Pulmonary artery endothelial cell (primary cell): ENCODE measurements around the gene HORMAD2. TPM values are rescaled to one million over a fixed set of nuclear protein-coding genes. Genes with fewer than 3 reads are reported as not detected.
"Not testable (repeated sequence)": the region's sequence is repeated elsewhere in the genome, so short reads cannot be mapped to it uniquely, and the experiment has no call there.

Experiments
- DNase-seq: peaks from one replicate; pipeline ENCODE4 v3.0.0-alpha.2; 2011; ENCODE audit warnings: low read depth, low spot score
- total RNA-seq: library from RNA; depleted of rRNA; stranded (reverse); fragments of >200 nt; gene quantifications from 2 replicates; pipeline ENCODE4 v1.2.3, GENCODE V29; 2014

Gene HORMAD2
- total RNA-seq, 1 donor from 2014 or later, result not detected

DNA sequence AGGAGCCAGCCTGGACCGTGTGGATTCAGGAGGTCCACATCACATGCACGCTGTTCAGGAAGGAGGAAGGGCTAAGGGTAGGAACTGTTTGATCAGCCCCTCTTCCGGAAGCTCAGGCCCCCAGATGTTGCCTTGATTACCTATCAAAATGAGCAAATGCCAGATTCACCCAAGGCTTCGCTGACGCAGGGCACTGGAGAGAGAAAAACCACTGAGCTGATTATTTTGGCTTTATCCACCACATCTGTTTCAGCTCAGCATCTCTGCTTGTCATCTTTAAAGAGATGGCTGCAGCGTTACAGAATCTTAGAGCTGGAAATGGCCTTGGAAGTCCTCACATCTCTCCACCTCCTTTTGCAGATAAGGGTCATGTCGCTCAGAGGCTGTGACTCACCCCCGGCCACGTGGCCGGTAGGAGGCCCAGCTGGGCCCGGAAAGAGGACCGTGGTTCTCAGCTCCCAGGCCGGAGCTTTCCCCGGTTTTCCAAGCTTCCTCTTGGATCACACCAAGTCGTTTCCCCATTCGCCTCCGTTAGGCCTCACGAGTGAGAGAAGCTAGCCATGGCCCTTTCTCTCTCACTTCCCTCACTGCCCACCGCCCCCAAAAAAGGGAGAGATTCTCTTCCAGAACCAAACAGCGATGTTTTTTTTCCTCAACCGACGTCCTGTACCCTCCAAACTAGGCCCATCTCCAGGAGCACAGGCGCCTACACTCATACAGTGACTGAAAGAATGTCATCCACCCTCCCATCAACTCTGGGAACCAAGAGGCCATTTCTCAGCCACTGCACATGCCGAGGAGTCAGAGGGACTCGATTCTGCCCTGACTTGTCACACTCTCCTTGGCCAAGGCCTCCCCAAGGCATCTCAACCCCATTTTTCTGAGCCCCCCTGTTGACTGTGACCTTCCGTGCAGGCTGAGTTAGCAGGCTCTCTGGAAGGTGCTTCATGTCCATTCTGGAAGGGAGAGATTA is 128.7 kb downstream of the HORMAD2 start:
- DNase-seq, result no peak

DNA sequence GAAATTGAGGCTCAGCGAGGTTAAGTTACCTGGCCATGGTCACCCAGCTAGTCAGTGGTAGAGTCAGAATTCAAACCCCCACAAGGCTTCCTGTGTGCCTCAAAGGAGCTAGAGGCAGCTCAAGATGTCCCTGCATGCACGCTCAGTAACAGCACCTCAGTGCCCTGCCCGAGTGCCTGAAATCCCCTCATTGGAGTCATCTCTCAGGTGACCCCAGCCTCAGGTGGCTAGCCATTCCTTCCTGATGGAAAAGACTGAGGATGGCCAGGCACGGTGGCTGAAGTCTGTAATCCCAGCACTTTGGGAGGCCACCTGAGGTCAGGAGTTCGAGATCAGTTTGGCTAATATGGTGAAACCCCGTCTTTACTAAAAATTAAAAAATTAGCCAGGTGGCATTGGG is 129.4 kb downstream of the HORMAD2 start:
- no peak for DNase-seq

DNA sequence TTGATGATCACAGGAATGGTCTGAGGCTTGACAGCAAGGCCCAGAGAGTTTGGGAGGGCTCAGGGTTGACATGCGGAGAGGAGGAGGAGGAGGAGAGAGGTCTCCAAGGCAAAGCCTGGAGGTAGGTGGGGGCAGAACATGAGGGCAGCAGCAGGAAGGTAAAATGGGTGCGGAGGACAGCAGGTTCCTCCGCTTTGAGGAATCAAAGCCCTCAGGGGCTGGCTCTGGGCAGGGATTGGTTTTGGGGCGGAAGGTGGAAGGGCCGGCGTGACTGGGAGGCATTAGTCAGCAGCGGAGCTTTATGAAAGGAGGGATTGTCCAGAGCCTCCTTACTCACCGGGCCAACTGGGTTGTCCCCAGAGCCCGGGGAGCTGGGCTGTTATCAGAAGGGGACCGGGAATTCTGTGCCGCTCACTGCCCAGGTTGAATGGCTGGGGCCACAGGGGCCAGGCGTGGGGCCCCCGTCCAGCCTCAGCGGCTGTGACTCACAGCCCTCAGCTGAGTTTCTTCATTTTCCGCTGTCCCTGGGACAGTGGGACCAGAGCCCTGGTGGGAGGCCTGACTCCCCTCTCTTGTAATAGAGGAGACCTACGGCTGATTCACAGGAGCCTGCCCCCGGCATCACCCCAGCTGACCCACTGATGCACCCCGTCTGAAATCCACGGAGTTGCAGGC is 130.1 kb downstream of the HORMAD2 start:
- no peak for DNase-seq

DNA sequence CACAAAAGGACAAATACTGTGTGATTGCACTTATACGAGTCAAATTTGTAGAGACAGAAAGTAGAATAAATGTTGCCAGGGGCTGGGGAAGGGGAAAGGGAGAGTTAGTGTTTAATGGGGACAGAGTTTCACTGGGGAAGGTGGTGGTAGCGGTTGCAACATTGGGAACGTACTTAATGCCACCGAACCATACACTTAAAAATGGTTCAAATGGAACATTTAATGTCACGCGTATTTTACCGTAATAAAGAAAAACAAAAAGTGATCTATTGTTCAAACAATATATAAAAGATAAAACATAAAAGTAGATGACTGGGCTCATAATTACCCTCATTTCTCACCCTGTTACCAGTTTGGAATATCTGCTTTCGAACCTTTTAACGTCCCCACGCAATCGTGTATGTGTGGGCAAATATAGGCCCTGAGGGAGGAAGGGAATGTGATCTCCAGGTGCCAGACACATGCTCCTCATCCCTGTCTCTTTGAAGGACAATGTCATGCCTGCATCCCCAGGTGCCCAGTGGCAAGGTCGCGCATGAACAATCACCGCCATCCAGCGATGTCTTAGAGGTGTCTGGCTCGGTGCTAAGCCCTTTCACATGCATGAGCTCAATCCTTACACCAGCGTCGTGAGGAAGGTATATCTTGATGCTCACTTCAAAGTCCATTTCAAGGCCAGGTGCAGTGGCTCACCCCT is 131.0 kb downstream of the HORMAD2 start:
- DNase-seq, result no peak

DNA sequence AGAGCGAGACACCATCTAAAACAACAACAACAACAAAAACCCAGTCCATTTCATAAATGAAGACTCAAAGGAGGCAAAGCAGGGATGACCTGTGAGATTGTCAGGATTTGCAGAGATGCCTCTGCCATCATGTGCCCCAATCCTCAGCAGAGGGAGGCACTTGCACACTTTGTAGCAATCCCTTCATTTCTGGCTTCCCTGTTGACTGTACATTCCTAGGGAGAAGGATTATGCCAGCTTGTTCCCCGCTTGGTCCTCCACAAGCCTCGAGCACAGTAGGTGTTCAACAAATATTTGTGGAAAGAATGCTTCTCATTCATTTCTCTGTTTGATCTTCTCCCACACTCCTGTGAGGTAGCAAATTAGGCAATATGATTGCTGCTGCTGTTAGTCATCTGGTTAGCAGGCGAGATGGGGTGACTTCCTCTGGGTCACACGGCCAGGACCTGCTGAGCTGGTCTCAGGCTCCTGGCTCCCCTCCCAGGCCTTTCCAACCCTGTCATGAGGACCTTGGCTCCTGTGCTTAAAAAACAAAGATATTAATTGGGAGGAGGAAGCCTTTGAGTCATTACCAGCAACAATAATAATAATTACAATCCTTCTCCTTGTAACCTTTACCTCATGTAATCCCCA is 132.2 kb downstream of the HORMAD2 start:
- no peak for DNase-seq

DNA sequence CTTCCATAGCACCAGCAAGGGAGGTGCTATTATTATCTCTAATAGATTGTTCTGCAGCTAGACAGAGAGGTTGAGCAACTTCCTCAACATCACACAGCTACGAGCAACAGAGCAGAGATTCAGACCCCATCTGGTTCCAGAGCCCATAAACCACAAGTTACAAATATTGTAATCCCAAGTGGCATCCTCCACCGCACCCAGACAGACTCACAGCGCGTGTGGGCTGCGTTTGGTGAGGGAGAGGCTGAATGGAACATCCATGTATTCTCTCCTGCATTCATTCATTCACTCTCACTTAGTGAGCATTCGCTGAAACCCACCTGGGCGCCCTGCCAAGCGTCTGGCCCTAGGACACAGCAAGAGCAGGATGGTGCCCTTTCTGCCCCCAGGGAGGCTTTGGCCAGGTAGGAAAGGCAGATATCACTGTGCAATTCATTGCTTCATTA is 132.8 kb downstream of the HORMAD2 start:
- no peak for DNase-seq

DNA sequence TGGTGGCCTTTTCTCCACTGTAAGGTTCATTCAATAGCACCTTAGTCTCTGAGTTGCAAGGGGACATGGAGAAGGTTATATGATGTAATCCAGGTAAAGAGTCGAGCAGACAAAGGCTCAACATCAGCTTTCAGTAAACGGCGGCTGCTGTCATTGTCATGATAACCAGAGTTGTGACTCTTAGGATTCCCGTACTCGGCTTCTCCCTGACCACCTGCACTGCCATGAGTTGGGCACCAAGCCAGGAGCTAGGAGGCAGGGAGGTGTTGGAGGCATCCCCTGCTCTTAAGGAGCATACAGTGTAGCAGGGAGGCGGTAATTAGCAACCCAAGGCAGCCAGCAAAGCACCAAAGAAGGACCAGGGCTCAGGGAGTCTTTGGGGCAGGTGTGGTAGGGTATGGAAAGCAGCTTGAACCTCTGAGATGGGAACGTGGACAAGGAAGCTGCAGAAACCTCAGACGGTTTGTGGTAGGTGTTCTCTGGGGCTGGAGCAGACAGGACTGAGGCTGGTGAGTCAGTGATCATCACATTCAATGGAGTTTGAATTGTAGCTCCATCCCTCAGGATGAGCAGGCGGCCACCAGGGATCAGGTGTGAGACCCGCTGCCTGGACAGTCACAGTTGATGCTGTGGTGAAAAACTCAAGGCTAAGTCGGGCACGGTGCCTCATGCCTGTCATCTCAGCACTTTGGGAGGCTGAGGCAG is 134.6 kb downstream of the HORMAD2 start:
- DNase-seq, result no peak

DNA sequence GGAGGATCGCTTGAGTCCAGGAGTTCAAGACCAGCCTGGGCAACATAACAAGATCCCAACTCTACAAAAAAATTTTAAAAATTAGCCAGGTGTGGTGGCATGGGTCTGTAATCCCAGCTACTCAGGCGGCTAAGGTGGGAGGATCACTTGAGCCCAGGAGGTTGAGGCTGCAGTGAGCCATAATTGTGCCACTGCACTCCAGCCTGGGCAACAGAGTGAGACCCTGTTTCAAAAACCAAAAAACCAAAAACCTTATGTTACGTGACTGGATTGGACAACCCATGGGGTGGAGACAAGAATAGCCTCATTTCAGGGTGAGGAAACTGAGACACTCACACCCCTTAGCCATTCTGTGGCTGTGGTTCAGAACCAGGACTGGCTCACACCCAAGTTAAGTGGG is 136.0 kb downstream of the HORMAD2 start:
- not testable (repeated sequence) for DNase-seq

DNA sequence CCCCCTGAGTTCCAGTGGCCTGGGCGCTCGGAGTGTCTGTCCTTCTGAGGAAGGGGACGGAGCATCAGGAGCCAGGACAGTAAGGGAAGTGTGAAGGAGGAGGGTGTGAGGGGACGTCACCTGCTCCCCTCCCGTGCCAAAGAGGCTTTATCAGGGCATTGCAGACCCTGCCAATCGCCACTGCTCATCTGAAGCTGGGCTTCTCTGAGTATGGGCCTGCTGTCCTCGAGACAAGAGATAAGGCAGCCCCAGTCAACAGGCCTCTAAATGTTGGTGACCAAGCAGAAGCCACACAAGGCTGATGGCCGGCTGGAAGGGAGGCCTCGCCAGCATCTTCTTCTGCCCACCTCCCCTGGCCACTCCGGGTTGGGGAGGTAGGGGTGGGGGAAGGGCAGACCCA is 136.4 kb downstream of the HORMAD2 start:
- no peak for DNase-seq

DNA sequence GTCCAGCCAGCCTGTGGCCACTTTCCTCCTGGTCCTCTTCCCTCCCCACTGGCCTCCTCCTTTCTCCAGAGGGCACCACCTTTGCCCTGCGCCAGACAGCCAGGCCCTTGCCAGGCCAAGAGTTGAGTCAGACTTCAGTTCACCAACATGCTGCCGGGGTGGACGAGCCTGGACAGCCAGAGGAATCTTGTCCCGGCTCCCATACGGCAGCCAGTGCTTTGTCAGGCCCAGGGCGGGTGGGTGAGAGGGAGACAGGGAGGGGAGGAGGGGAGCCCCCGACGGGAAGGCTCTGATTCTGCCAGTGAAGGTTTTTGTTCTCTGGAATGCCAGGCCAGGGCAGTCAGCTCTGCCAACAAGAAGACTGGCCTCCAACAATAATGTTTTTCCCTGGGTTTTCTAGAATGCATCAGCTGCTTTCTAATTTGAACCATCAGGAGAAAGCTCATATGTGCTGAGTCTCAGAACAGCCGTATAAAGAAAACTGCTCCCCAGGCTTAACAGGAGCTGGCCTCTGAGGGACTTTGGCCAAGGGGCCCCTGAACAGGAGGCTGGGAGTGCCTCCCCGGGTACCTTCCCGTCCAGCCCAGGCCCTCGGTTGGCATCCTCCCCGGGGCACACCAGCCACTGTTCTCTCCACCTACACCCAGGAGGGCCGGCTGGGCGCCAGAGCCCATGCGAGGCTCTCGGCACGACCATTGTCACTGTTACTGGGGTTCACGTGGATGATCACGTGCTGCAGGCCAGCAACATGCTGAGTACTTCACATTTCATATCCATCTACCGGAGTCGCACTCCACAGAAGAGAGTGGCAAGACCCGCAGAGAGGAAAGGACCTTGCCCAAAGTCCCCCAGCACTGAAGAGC is 137.7 kb downstream of the HORMAD2 start:
- DNase-seq, result no peak

DNA sequence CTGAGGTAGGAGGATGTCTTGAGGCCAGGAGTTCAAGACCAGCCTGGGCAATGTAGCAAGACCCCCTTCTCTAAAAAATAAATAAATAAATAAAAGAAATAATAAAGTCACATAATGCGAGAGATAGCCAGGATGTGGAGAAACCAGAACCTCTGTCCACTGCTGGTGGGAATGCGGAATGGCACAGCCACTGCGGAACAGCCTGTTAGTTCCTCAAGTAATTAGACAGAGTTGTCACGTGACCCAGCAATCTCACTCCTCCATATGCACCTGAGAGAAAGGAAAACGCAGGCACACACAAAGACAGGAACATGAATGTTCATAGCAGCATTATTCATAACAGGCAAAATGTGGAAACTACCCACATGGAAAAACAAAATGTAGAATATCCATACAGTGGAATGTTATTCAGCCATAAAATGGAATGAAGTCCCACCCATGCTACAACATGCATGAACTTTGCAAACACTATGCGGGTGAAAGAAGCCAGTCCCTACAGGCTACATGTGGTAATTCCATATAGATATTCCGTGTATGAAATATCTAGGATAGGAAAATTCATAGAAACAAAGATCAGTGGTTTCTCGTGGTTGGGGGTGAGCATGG is 138.9 kb downstream of the HORMAD2 start:
- DNase-seq, result no peak

DNA sequence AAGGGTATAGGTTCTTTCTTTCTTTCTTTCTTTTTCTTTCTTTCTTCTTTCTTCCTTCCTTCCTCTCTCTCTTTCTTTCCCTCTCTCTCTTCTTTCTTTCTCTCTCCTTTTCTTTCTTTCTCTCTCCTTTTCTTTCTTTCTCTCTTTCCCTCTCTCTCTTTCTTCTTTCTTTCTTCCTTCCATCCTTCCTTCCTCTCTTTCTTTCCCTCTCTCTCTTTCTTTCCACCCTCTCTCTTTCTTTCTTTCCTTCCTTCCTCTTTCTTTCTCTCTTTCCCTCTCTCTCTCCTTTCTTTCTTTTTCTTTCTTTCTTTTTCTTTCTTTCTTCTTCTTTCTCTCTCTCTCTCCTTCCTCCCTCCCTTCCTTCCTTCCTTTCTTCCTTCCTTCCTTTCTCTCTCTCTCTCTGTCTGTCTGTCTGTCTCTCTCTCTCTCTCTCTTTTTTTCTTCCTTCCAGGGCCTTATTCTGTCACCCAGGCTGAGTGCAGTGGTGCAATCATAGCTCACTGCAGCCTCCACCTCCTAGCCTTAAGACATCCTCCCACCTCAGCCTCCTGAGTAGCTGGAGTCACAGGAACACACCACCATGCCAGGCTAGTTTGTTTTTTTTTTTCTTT is 139.5 kb downstream of the HORMAD2 start:
- DNase-seq, result no peak

DNA sequence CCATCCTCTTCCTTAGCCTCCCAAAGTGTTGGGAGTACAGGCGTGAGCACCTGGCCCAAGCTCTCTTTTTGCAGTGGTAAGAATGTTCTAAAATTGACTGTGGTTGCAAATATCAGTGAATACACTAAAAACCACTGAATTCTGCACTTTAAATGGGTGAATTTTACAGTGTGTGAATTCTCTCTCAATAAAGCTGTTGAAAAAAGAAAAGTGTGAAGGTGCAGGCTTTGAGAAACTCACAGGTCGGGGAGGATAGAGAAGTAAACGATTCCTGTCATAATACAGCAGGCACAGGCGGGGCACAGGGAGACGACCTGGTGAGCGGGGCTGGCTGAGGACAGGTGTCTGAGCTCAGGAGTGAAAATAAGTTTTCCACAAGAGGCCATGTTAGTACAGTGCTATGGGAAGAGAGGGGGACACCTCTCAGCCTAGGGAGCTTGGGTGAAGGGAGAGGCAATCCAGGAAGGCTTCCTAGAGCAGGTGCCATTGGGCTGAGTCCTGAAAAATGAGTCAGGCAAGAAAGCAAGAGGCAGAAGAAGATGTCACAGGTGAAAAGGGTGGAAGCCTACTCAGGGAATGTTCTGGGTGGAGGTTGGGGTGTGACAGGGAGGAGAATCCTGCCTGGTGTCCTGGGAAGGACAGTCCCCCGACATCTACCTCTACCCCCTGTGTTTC is 140.2 kb downstream of the HORMAD2 start:
- no peak for DNase-seq

DNA sequence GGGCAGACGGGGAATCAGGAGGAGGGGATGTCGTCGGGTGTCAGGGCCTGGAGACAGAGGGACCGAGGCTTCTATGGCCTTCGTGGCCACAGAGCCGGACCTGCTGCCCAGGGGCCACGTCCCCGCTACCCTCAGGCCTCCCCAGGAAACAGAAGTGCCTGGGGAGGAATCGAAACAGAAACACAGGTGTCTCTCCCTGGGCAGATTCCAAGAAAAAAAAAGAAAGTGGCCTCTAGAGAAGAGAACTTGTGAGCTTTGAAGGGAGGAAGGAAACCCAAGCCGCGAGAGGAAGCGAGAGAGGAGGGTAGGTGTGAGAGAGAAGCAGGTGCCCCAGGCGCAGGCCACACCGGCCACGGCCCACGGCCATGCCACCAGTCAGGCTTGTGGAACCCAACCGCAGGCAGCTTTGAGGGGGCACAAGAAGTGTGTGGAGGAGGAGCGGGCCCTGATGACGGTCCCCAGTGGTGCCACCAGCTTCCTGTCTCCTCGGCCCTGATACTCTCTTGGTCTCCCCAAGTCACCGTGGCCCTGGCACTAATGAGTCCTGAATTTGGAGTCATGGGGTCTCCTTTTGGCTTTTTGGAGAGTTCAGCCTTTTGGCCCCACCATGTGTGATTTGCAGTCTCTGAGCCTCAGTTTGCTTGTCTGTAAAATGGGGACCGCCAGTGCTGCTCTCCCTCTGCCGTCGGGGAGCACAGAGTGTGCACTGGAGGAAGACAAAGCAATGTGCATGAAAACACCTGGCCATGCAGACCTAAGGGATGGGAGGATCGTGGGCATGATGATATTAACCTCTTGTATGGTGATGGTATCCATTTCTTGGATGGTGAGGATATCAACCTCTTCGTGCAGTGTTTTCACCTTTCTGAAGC is 141.1 kb downstream of the HORMAD2 start:
- DNase-seq, result no peak

DNA sequence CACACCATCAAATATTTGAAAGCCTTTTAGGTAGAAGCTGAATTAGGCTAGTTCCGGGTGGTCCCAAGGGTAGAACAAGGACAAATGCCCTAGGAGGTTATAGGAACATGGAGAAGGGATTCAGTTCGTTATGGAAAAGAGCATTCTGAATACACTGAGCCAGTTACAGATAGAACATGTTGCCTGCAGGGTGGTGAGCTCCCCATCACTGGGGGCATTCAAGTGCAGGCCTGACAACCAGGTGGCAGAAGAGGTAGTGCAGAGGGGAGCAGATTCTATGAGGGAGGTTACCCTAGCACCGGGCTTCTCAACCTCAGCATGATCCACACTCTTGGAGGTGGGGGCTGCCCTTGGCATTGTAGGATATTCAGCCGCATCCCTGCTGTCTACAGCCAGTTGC is 142.1 kb downstream of the HORMAD2 start:
- no peak for DNase-seq

DNA sequence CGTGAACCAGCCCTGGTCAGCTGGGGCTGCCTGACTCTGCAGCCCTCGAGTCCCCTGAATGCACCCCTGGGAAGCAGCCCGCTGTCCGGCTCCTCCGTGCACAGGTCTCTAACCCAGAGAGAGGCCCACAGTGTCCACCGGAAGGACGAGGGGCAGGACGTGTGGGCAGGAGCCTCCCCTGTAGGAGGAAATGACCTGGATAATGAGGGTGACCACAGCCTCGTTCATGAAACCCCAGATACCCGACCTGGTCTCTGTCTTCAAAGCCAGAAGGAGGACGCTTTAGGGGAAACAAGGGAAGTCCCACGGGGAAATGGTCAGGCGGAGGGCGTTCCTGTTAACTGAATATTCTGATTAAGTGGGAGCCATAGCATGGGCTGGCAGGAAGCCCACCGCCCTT is 143.0 kb downstream of the HORMAD2 start:
- DNase-seq, result no peak

DNA sequence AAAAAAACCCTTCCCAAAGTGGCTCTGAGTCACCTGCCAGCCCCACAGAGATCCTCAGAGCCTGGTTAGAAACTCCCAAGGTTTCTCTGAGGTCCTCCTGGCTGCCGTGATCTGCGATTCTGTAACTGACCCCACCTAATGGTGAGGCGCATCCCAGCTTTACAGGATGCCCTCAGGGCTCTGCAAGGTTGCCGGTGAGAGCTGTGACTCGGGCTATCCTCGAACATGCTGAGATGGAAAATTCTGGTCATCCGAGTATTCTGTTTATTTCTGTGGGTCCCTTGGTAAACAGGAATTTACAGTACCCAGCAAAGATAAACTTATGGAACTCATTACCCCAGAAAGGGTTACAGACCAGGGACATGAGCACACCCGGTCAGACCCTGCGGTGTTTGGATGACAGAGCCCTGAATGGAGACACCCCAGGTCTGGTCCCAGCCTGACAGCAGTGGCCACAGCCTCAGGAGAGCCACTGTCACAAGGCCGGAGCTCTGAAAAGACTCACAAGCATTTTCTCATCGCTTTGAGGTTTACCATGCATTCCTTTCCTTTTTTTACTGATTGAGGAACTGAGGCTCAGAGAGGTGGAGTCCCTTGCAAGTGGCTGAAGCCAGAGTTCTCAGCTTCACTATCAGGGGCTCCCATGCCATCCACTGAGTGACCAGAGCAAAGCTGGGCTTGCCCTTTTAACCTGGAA is 144.0 kb downstream of the HORMAD2 start:
- DNase-seq, result no peak
